Measurements from ENCODE around the gene LYPD8. TPM values are rescaled to one million over a fixed set of nuclear protein-coding genes. Genes with fewer than 3 reads are reported as not detected.
A peak's percentile ranks its signal among the peaks of the same experiment; 100 is the strongest.

Gene LYPD8
- total RNA-seq, 1 experiment from 2014 or later = not detected

- DNase-seq (no peak), ATAC-seq (peak; percentile 23; the same call in 1 of the 2 replicates)
- H3K27ac ChIP-seq (ENCODE audit: low read length) = no peak overlapping the region
- intact Hi-C loops (cut with micrococcal nuclease) = no loop called here
- H3K36me3 ChIP-seq (ENCODE audit: low read depth, low read length) = no peaks in the 10 kb centered on the region
- no TSS peak for BruUV-seq (replicated peaks)
- no peaks in the 10 kb centered on the region for H3K9me3 ChIP-seq (ENCODE audit: low read length)
- no peak overlapping the region for H2AFZ ChIP-seq (ENCODE audit: low read length)
- no peaks in the 10 kb centered on the region for H4K20me1 ChIP-seq (ENCODE audit: low read length)
- H3K9me2 ChIP-seq (replicated peaks; ENCODE audit: low read length) = no peaks in the 10 kb centered on the region
- no peak overlapping the region for H3K4me2 ChIP-seq (ENCODE audit: low read length)
- ChIA-PET POLR2A (ENCODE audit: unreplicated experiment) (no interaction called here), CTCF (no interaction called here)
- peaks cover 65% of the 10 kb centered on the region for H3K27me3 ChIP-seq (ENCODE audit: low read length)
- H3K4me1 ChIP-seq (ENCODE audit: insufficient read depth, low read length) = no peaks in the 10 kb centered on the region
- H3K79me2 ChIP-seq (ENCODE audit: low read length) = no peaks in the 10 kb centered on the region
- H3F3A ChIP-seq (ENCODE audit: low read length, unreplicated experiment) = no peaks in the 10 kb centered on the region
- TF ChIP-seq CTCF (conservative IDR thresholded peaks at IDR 0.05; ENCODE audit: low read depth, low read length) (no peak), EZH2 (IDR thresholded peaks at IDR 0.05; ENCODE audit: low read length, unreplicated experiment) (no peak), EZH2phosphoT487 (IDR thresholded peaks at IDR 0.05; ENCODE audit: borderline replicate concordance, low read length) (no peak)
- H3K4me3 ChIP-seq (ENCODE audit: low read length) = no peak overlapping the region
- H3K9ac ChIP-seq (ENCODE audit: low read length) = no peak overlapping the region
Observed at GRCh38 chr1:248739572-248740205, 15.9 kb downstream of the LYPD8 start.

GRCh38 chr1:248737457-248737856 lies 18.1 kb downstream of the LYPD8 start:
- Histone ChIP-seq H3K27ac (ENCODE audit: low read length) (no peak overlapping the region), H2AFZ (ENCODE audit: low read length) (no peak overlapping the region), H3K79me2 (ENCODE audit: low read length) (no peaks in the 10 kb centered on the region), H4K20me1 (ENCODE audit: low read length) (no peaks in the 10 kb centered on the region), H3F3A (ENCODE audit: low read length, unreplicated experiment) (no peaks in the 10 kb centered on the region), H3K4me1 (ENCODE audit: insufficient read depth, low read length) (no peaks in the 10 kb centered on the region), H3K9ac (ENCODE audit: low read length) (no peak overlapping the region), H3K9me2 (replicated peaks; ENCODE audit: low read length) (no peaks in the 10 kb centered on the region), H3K36me3 (ENCODE audit: low read depth, low read length) (no peaks in the 10 kb centered on the region), H3K27me3 (ENCODE audit: low read length) (peaks cover 50% of the 10 kb centered on the region), H3K4me2 (ENCODE audit: low read length) (no peak overlapping the region), H3K4me3 (ENCODE audit: low read length) (no peak overlapping the region), H3K9me3 (ENCODE audit: low read length) (no peaks in the 10 kb centered on the region)
- no TSS peak for BruUV-seq (replicated peaks)
- TF ChIP-seq EZH2phosphoT487 (IDR thresholded peaks at IDR 0.05; ENCODE audit: borderline replicate concordance, low read length) (no peak), CTCF (conservative IDR thresholded peaks at IDR 0.05; ENCODE audit: low read depth, low read length) (no peak), EZH2 (IDR thresholded peaks at IDR 0.05; ENCODE audit: low read length, unreplicated experiment) (no peak)
- intact Hi-C loops (cut with micrococcal nuclease) = no loop called here
- ChIA-PET CTCF (no interaction called here), POLR2A (ENCODE audit: unreplicated experiment) (interaction anchor here (0.7 kb wide), 1 partner anchor 39 kb away, joined by 6 read pairs; no protein-coding TSS in a partner anchor)
- DNase-seq (no peak), ATAC-seq (no peak)

- Histone ChIP-seq H3F3A (ENCODE audit: low read length, unreplicated experiment) (no peaks in the 10 kb centered on the region), H3K9me3 (ENCODE audit: low read length) (no peaks in the 10 kb centered on the region), H3K4me1 (ENCODE audit: insufficient read depth, low read length) (no peaks in the 10 kb centered on the region), H3K27me3 (ENCODE audit: low read length) (peaks cover 48% of the 10 kb centered on the region), H4K20me1 (ENCODE audit: low read length) (no peaks in the 10 kb centered on the region), H3K9ac (ENCODE audit: low read length) (no peak overlapping the region), H2AFZ (ENCODE audit: low read length) (no peak overlapping the region), H3K36me3 (ENCODE audit: low read depth, low read length) (no peaks in the 10 kb centered on the region), H3K9me2 (replicated peaks; ENCODE audit: low read length) (no peaks in the 10 kb centered on the region), H3K4me3 (ENCODE audit: low read length) (no peak overlapping the region), H3K79me2 (ENCODE audit: low read length) (no peaks in the 10 kb centered on the region), H3K27ac (ENCODE audit: low read length) (no peak overlapping the region), H3K4me2 (ENCODE audit: low read length) (no peak overlapping the region)
- TF ChIP-seq EZH2phosphoT487 (IDR thresholded peaks at IDR 0.05; ENCODE audit: borderline replicate concordance, low read length) (no peak), CTCF (conservative IDR thresholded peaks at IDR 0.05; ENCODE audit: low read depth, low read length) (no peak), EZH2 (IDR thresholded peaks at IDR 0.05; ENCODE audit: low read length, unreplicated experiment) (no peak)
- BruUV-seq (replicated peaks) = no TSS peak
- intact Hi-C loops (cut with micrococcal nuclease) = no loop called here
- POLR2A ChIA-PET (ENCODE audit: unreplicated experiment) = interaction anchor here (0.7 kb wide), 1 partner anchor 39 kb away, joined by 6 read pairs; no protein-coding TSS in a partner anchor
- ATAC-seq (no peak), DNase-seq (no peak)
- CTCF ChIA-PET = no interaction called here
Observed at GRCh38 chr1:248736977-248737376, 18.6 kb downstream of the LYPD8 start.

All from PC-3 (cell line).